ENCODE measurements around the gene PTPN23. TPM values are rescaled to one million over a fixed set of nuclear protein-coding genes. Genes with fewer than 3 reads are reported as not detected.

PTPN23 gene
- total RNA-seq, 1 experiment from 2014 or later, result 53.5 TPM

GRCh38 chr3:47427866-47428265 lies 47.0 kb downstream of the PTPN23 start (continued):
- TF ChIP-seq ZNF532 (CRISPR knock-in tag; IDR thresholded peaks at IDR 0.05; ENCODE audit: borderline replicate concordance), result no peak
- no peak for TF ChIP-seq AR (CRISPR knock-in tag; IDR thresholded peaks at IDR 0.05)
- TF ChIP-seq NR2C2 (CRISPR knock-in tag; IDR thresholded peaks at IDR 0.05), result no peak
- no peak for TF ChIP-seq PRDM15 (CRISPR knock-in tag; IDR thresholded peaks at IDR 0.05)
- no peak for TF ChIP-seq FOXJ3 (CRISPR knock-in tag; IDR thresholded peaks at IDR 0.05; ENCODE audit: borderline replicate concordance)
- TF ChIP-seq ZNF121 (CRISPR knock-in tag; IDR thresholded peaks at IDR 0.05), result no peak
- no peak for TF ChIP-seq OVOL2 (CRISPR knock-in tag; IDR thresholded peaks at IDR 0.05; ENCODE audit: borderline replicate concordance)
- no peak for TF ChIP-seq ESRRA (CRISPR knock-in tag; IDR thresholded peaks at IDR 0.05; ENCODE audit: borderline replicate concordance)
- no peak for TF ChIP-seq ZNF219 (CRISPR knock-in tag; IDR thresholded peaks at IDR 0.05; ENCODE audit: borderline replicate concordance)
- TF ChIP-seq ZSCAN18 (CRISPR knock-in tag; IDR thresholded peaks at IDR 0.05), result no peak
- no peak for TF ChIP-seq SMAD3 (CRISPR knock-in tag; IDR thresholded peaks at IDR 0.05; ENCODE audit: borderline replicate concordance)
- TF ChIP-seq SOX15 (CRISPR knock-in tag; IDR thresholded peaks at IDR 0.05), result no peak
- TF ChIP-seq ZNF263 (CRISPR knock-in tag; IDR thresholded peaks at IDR 0.05; ENCODE audit: low read depth), result no peak

- ATAC-seq (no peak), DNase-seq (ENCODE audit: low spot score) (no peak)
- Mint-ChIP-seq H3K36me3 (peaks cover 47% of the 10 kb centered on the region), H3K27ac (no peak overlapping the region), H3K9me3 (no peaks in the 10 kb centered on the region), H3K27me3 (ENCODE audit: low read depth) (no peaks in the 10 kb centered on the region), H3K4me1 (peaks cover 2% of the 10 kb centered on the region; the same call in 1 of the 2 replicates), H3K4me3 (no peak overlapping the region)
- ChIA-PET POLR2A (no interaction called here), CTCF (no interaction called here)
- TF ChIP-seq JAZF1 (CRISPR knock-in tag; IDR thresholded peaks at IDR 0.05), result no peak
- TF ChIP-seq E2F1 (CRISPR knock-in tag; IDR thresholded peaks at IDR 0.05), result no peak
- no peak for TF ChIP-seq CDX4 (CRISPR knock-in tag; IDR thresholded peaks at IDR 0.05; ENCODE audit: borderline replicate concordance)
- no peak for TF ChIP-seq FOXJ3 (CRISPR knock-in tag; IDR thresholded peaks at IDR 0.05; ENCODE audit: borderline replicate concordance)
- TF ChIP-seq STAT6 (CRISPR knock-in tag; conservative IDR thresholded peaks at IDR 0.05; ENCODE audit: low read depth), result no peak
Measured at GRCh38 chr3:47428662-47429061, 47.8 kb downstream of the PTPN23 start.

Measured in WTC11 (cell line).